ENCODE data around the gene HNRNPH3.
A peak's percentile ranks its signal among the peaks of the same experiment; 100 is the strongest.

Gene HNRNPH3

GRCh38 chr10:68327889-68328786 is 3.7 kb upstream of the HNRNPH3 start:
- Histone ChIP-seq H3K36me3 (ENCODE audit: control insufficient read depth in 2 of 2, insufficient read depth in 1 of 2, low read length in 2 of 2) (no peaks in the 10 kb centered on the region), H3K4me3 (ENCODE audit: low read depth, low read length) (no peak overlapping the region), H3K9me3 (ENCODE audit: control insufficient read depth, insufficient read depth, low read depth, low read length) (no peaks in the 10 kb centered on the region), H3K27ac (ENCODE audit: extremely low read depth, low read depth, low read length) (no peak overlapping the region), H3K4me1 (ENCODE audit: control insufficient read depth, insufficient read depth, low read length) (peaks cover 5% of the 10 kb centered on the region; the same call in 1 of the 2 replicates)
- CTCF ChIA-PET, result interaction anchor here (0.6 kb wide), 1 partner anchor 450 kb away, joined by 3 read pairs; no protein-coding TSS in a partner anchor
- POLR2A ChIA-PET, result no interaction called here
- TF ChIP-seq ZNF169 (tag by site-specific recombination; IDR thresholded peaks at IDR 0.05) (no peak), SP7 (tag by site-specific recombination; IDR thresholded peaks at IDR 0.05) (peak; percentile 37), SCRT2 (tag by site-specific recombination; IDR thresholded peaks at IDR 0.05) (no peak), ZNF776 (tag by site-specific recombination; IDR thresholded peaks at IDR 0.05; ENCODE audit: borderline replicate concordance) (no peak), ZNF350 (tag by site-specific recombination; IDR thresholded peaks at IDR 0.05) (no peak), ZSCAN18 (tag by site-specific recombination; IDR thresholded peaks at IDR 0.05) (no peak), ZNF16 (tag by site-specific recombination; IDR thresholded peaks at IDR 0.05; ENCODE audit: low read depth) (no peak), ZNF24 (tag by site-specific recombination; IDR thresholded peaks at IDR 0.05) (0 out of 2 replicates have a peak, but pooled peaks have one; percentile 2), YY2 (tag by site-specific recombination; IDR thresholded peaks at IDR 0.05) (no peak), ZNF513 (tag by site-specific recombination; IDR thresholded peaks at IDR 0.05) (peak; percentile 80), ZSCAN4 (tag by site-specific recombination; IDR thresholded peaks at IDR 0.05) (no peak), ZBTB17 (tag by site-specific recombination; IDR thresholded peaks at IDR 0.05) (peak; percentile 88), PRDM1 (tag by site-specific recombination; IDR thresholded peaks at IDR 0.05) (peak; percentile 90), ZBTB8A (tag by site-specific recombination; IDR thresholded peaks at IDR 0.05) (no peak), KLF7 (tag by site-specific recombination; IDR thresholded peaks at IDR 0.05; ENCODE audit: borderline replicate concordance) (no peak), ZNF777 (tag by site-specific recombination; IDR thresholded peaks at IDR 0.05; ENCODE audit: borderline replicate concordance) (no peak), ZNF510 (tag by site-specific recombination; IDR thresholded peaks at IDR 0.05; ENCODE audit: insufficient replicate concordance) (no peak), ZNF132 (tag by site-specific recombination; IDR thresholded peaks at IDR 0.05; ENCODE audit: borderline replicate concordance) (no peak), ZXDB (tag by site-specific recombination; IDR thresholded peaks at IDR 0.05) (peak; percentile 48), PBX3 (CRISPR knock-in tag; IDR thresholded peaks at IDR 0.05) (no peak), ZNF621 (tag by site-specific recombination; IDR thresholded peaks at IDR 0.05) (no peak)
- TF ChIP-seq, protein P1, sequence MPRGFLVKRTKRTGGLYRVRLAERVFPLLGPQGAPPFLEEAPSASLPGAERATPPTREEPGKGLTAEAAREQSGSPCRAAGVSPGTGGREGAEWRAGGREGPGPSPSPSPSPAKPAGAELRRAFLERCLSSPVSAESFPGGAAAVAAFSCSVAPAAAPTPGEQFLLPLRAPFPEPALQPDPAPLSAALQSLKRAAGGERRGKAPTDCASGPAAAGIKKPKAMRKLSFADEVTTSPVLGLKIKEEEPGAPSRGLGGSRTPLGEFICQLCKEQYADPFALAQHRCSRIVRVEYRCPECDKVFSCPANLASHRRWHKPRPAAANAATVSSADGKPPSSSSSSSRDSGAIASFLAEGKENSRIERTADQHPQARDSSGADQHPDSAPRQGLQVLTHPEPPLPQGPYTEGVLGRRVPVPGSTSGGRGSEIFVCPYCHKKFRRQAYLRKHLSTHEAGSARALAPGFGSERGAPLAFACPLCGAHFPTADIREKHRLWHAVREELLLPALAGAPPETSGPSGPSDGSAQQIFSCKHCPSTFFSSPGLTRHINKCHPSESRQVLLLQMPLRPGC (tag by site-specific recombination; IDR thresholded peaks at IDR 0.05), result no peak
- TF ChIP-seq, protein P2, sequence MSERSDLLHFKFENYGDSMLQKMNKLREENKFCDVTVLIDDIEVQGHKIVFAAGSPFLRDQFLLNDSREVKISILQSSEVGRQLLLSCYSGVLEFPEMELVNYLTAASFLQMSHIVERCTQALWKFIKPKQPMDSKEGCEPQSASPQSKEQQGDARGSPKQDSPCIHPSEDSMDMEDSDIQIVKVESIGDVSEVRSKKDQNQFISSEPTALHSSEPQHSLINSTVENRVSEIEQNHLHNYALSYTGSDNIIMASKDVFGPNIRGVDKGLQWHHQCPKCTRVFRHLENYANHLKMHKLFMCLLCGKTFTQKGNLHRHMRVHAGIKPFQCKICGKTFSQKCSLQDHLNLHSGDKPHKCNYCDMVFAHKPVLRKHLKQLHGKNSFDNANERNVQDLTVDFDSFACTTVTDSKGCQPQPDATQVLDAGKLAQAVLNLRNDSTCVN (tag by site-specific recombination; optimal IDR thresholded peaks at IDR 0.05), result no peak
- TF ChIP-seq, protein P3, sequence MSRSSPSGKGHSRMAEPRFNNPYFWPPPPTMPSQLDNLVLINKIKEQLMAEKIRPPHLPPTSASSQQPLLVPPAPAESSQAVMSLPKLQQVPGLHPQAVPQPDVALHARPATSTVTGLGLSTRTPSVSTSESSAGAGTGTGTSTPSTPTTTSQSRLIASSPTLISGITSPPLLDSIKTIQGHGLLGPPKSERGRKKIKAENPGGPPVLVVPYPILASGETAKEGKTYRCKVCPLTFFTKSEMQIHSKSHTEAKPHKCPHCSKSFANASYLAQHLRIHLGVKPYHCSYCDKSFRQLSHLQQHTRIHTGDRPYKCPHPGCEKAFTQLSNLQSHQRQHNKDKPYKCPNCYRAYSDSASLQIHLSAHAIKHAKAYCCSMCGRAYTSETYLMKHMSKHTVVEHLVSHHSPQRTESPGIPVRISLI (tag by site-specific recombination; IDR thresholded peaks at IDR 0.05), result peak; percentile 93
- TF ChIP-seq, protein P4, sequence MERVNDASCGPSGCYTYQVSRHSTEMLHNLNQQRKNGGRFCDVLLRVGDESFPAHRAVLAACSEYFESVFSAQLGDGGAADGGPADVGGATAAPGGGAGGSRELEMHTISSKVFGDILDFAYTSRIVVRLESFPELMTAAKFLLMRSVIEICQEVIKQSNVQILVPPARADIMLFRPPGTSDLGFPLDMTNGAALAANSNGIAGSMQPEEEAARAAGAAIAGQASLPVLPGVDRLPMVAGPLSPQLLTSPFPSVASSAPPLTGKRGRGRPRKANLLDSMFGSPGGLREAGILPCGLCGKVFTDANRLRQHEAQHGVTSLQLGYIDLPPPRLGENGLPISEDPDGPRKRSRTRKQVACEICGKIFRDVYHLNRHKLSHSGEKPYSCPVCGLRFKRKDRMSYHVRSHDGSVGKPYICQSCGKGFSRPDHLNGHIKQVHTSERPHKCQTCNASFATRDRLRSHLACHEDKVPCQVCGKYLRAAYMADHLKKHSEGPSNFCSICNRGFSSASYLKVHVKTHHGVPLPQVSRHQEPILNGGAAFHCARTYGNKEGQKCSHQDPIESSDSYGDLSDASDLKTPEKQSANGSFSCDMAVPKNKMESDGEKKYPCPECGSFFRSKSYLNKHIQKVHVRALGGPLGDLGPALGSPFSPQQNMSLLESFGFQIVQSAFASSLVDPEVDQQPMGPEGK (tag by site-specific recombination; IDR thresholded peaks at IDR 0.05), result peak; percentile 54; the same call in 1 of the 2 replicates

All from HEK293 (cell line).